Skin epidermis (tissue), 12 donors: ENCODE measurements around the gene TNFSF11.

Experiments
- H3K27ac ChIP-seq, 21 experiments: fragments of 200-600 bp; sonication (generic) in 11 of 21; one replicate each; pipeline ENCODE4 v1.5.0; 2020; ENCODE audit warnings: mild to moderate bottlenecking in 3 of 21, inconsistent platforms in 2 of 21, moderate library complexity in 2 of 21
- H3K4me3 ChIP-seq, 7 experiments: fragments of 200-600 bp; sonication (generic) in 2 of 7; one replicate each; pipeline ENCODE4 v1.5.0; 2020; ENCODE audit warnings: inconsistent platforms in 2 of 7, mild to moderate bottlenecking in 2 of 7, moderate library complexity in 1 of 7

The TNFSF11 gene

DNA sequence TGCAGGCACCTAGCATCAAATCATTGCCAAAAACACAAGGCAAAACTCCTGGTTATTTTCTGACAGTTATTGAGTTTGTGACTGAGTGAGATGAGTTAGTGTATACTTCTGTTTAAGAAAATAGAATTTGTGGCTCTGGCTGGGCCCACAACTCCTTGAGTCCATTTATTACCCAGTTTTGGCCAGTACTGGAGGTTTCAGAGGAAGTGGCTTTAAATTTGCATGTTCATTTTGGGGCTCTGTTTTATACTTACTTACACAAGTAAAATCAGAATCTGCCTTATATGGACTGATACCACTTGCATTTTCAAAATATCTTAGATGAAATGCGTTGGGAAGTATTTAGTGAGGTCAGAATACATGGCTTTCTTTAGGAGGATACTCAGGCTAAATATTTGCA lies 29.0 kb downstream of the TNFSF11 start:
- H3K4me3 ChIP-seq, result no peak overlapping the region
- H3K27ac ChIP-seq, result no peak overlapping the region

DNA sequence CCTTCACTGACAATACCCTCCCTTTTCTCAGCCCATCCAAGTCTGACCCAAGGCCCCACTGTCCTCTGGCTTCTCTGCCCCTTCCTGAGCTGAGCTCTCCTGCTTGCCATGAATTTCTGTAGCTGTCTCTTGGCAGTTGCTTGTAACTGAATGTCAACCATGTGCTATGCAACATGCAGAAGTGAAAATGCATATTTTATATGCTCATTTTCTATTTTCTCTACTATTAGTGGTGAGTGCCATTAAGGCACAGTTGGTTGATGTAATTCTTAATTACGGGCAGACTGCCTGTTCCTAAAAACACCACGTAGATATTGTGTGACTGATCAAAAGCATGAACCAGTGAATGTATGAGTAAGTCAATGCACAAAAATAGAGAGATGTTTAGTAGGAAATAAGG lies 29.6 kb downstream of the TNFSF11 start:
- H3K27ac ChIP-seq, result no peak overlapping the region
- H3K4me3 ChIP-seq, result no peak overlapping the region

DNA sequence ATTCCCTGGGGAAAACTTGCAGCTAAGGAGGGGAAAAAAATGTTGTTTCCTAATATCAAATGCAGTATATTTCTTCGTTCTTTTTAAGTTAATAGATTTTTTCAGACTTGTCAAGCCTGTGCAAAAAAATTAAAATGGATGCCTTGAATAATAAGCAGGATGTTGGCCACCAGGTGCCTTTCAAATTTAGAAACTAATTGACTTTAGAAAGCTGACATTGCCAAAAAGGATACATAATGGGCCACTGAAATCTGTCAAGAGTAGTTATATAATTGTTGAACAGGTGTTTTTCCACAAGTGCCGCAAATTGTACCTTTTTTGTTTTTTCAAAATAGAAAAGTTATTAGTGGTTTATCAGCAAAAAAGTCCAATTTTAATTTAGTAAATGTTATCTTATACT lies 33.6 kb downstream of the TNFSF11 start:
- Histone ChIP-seq H3K27ac (no peak overlapping the region), H3K4me3 (no peak overlapping the region)

DNA sequence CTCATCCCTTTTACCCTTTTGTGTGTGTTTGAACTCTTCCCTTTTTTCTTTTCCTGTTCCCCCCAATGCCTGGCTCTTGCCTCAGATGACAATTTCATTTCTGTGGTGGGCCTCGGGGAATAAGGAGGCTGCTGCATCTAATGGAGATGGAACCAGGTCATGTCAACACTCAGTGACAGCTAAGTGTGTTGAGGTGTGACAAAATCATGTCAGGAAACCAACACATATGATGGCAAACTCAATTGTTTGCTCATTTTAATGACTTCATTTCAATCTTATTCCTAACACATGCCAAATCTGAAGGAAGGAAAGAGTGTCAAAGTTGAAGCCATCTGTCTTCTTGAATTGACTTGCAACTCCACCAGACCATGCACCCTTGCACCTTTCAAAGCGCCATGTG lies 36.7 kb downstream of the TNFSF11 start:
- no peak overlapping the region for H3K27ac ChIP-seq
- H3K4me3 ChIP-seq, result no peak overlapping the region

DNA sequence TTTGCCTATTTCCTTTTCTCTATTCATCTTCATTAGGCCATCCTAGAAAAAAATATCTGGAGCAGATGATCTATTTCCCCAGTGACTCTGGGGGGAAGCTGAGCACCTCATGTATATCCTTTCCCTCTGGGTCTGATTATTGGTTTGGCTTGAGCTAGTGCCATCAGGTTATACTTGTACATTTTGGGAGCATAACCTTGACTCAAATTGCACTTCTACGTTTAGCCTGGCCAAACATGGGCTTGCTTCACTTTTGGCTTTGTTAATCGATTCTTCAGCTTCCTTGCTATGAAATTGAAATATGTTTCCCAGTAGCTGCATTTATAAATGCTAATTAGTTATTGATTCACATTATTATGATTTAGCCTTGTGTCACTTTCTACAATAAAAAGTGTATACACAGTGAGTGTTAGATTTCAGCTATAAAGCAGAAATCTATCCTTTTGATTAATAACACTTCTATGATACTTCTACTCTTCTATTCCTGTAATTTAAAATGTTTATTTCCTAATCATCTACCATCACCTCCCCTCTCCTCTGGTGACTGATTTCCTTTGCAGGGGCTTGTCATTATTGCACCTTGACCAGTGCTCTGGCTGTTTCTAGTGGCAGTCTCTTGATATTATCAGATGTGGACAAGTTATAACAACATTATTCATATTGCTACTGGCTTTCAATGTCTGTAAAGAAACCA lies 37.3 kb downstream of the TNFSF11 start:
- H3K4me3 ChIP-seq, result no peak overlapping the region
- no peak overlapping the region for H3K27ac ChIP-seq

DNA sequence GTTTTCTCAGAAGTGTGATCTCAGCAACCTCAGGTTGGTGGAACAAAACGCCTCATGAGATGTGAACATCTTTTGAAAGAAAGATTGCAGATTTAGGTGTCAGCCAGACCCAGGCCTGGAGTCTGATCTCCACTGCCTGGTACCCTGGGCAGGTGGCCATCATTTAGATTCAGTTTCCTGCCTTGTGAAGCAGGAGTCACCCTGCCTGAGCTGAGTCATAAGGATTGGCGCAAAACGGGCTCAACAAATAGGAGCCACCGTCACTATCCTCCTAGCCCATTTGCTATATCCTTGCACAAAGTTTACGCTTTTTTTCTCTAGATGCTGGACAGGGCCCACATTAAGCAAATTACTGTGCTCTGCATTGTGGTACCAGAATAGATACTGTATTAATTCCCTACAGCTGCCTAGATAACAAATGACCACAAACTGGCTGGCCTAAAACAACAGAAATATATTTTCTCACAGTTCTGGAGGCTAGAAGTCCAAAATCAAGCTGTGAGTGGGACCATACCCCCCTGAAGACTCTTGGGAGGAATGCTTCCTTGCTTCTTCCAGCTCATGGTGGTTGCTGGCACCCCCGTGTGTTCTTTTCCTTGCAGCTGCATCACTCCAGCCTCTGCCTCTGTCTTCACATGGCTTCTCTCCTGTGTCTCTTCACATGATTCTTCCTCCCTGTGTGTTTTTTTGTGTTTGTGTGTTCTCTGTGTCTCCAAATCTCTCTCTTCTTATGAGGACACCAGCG lies 38.2 kb downstream of the TNFSF11 start:
- Histone ChIP-seq H3K27ac (no peak overlapping the region), H3K4me3 (no peak overlapping the region)

DNA sequence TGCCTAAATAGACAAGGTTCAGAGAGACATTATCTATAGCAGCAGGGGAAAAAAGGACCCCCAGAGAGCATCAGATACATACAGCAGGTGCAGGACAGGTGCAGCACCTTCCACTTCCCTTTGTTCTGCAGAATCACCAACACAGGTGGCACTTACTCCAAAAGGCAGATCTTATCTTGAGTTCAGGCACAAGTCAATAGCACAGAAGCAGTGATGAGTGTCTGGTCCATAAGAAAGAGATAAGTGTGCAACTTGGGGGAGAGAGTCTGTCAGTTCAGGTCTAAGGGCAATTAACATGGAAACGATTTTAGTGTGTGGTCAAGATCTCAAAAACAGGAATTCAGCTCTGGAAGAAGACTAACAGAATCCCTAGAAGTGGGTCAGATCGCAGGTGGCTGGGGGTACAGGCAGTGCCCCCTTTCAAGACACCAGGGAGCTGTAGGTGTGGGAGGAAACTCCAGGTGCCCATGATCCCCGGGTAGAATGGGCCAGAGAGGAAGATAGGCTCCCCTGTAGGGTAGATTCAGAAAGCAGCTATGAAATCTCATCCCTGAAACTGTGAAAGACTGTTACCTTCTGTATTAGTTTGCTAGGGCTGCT lies 40.6 kb downstream of the TNFSF11 start:
- Histone ChIP-seq H3K4me3 (no peak overlapping the region), H3K27ac (no peak overlapping the region)

DNA sequence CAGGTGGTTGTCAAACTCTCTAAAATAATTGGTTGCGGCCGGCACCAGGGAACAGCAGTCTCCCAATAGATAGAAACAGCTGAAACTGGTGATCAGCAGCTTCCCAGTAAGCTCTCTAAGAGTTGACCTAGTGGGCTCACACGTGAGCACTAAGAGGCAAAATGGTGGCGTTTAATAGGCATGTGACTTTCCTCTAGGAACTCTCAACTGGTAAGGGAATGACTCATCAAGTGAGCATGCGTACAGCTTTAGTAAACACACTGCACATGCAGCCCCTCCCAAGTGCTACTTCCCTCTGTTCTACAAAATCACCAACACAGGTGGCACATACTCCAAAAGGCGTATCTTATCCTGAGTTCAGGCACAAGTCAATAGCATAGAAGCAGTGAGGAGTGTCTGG lies 41.7 kb downstream of the TNFSF11 start:
- H3K4me3 ChIP-seq, result no peak overlapping the region

DNA sequence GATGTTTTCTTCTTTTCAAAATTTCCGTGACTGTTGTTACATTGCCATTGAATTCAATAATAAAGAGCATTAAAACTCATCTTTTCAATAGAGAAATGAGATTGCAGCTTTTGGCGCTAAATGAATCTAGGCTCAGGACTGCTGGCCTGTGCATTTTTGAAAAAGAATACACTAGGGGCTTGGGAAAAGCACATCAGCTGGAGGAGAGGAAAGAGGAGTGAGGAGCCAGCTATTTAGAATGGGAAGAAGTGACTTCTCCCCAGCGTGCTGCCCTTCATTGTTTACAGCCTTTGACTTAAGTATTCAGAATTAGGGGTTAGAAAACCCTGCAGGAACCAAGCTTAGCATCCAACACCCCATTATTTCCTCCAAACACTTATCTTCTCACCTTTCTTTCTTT lies 43.3 kb downstream of the TNFSF11 start:
- H3K4me3 ChIP-seq, result no peak overlapping the region

More for the DNA sequence above, 41.7 kb downstream of the TNFSF11 start:
- H3K27ac ChIP-seq, result no peak overlapping the region

DNA sequence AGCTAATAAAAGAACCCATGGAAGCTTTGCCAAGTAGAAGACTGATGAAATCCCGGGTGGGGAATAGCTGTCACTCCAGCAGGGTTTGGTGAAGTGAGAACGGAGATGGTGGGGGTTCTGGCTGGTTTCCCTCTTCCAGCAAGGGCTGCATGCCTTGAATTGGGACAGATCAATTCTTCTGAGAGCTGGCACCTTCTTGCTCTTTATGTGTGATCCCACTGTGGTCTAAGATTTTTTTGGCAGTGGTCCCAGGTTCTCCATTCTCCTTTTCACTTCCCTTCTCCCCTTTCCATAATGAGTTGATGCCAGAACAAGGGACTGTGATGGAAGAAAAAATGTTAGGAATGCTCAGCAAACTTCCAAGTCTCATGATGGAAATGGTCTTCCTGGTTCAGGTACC lies 50.0 kb downstream of the TNFSF11 start:
- no peak overlapping the region for H3K27ac ChIP-seq
- H3K4me3 ChIP-seq, result no peak overlapping the region

More for the DNA sequence above, 43.3 kb downstream of the TNFSF11 start:
- H3K27ac ChIP-seq, result no peak overlapping the region

DNA sequence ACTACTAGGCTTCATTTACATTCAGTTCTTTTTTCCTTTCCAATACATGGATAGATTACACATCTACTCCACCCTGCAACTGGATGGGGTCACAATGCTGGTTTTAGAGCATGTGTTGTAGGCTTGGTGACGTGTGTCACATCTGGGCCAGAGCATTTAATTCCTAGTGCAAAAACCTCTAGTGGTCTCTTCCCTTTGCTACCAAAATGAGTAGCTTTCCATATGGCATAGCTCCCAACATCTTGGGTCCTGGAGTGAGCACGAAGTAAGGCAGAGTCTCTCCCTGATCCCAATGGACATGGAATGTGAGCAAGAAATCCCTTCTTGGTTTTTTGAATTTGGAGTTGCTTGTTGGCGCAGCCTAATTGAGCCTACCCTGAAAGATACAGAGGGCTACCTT lies 51.7 kb downstream of the TNFSF11 start:
- H3K27ac ChIP-seq, result no peak overlapping the region
- no peak overlapping the region for H3K4me3 ChIP-seq

DNA sequence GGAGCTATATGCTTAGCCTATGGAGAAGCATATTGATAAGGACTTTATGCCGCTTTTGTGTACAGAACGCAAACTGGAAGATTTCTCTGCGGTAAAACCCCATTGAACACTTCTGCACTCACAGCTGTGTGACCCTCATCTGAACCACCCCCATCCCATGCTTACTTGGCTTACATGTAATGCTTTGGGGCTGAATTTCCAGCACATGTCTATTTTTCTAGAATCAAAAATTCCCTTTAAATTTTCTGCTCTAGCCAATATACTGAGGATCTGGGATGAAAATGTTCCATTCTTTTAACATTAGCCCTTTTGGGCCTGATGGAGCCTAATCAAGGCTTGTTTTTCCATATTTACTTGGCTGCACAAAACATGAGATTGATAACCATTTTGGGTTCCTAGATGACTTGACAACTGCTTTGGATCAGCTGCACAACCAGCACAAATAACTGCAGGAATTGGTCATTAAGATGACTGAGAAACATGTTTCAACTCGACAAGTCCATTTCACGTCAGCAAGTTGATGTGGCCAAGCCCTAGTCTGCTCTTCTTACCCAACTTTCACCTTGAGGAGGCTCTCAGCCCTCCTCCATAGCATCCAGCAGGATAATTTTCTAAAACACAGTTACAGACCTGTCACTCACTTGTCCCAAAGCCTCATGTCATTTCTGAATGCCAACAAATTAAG lies 52.4 kb downstream of the TNFSF11 start:
- no peak overlapping the region for H3K27ac ChIP-seq
- no peak overlapping the region for H3K4me3 ChIP-seq

DNA sequence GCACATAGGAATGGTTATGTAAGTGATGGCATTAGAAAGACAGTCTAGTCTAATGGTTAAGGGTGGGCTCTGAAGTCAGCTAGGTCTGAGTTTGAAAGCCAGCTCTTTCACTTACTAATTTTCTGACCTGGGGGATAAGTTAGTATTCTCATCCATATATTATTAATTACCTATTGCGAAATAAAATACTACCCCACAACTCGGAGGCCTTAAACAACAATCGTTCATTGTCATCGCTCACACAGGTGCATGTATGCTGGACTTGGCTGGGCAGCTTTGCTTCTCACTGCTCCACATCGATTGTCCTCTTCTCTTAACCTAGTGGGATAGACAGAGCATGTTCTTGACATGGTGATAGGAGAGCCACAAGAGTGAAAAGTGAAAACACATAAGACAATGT lies 54.7 kb downstream of the TNFSF11 start:
- H3K4me3 ChIP-seq, result no peak overlapping the region
- no peak overlapping the region for H3K27ac ChIP-seq

DNA sequence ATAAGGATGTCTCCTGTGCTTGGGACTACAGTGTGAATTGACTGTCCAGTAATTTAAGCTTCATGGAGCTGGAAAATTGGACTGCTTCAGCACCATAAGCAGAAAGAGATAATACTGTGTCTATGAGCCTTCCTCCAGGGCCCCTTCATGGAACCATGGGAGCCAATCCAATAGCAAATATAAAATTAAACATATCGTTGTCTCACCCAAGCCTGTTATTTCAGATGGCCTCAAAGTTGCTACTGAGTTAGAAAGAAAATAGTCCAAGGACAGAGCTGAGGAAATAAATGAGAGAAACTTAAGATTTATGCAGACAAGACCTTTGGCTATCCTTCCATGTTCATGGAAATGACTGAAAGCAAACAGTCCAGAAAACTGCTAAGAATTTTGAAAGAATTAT lies 57.2 kb downstream of the TNFSF11 start:
- Histone ChIP-seq H3K27ac (no peak overlapping the region), H3K4me3 (no peak overlapping the region)

DNA sequence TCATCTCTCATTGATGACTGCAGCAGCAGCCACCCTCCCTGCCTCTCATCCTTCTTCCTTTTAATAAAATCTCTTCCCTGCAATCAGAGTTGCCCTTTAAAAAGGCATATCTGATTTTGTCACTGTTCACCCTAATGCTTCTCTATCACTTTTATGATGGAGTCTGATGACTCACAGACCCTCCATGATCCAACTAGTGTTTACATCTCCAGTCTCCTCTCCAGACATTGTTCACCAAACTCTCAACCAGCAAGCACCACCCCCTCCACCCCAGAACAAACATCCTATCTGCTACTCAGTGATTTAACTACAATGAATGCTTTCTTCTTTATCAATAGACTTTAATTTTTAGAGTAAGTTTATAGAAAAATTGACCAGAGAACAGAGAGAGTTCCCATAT lies 59.5 kb downstream of the TNFSF11 start:
- H3K4me3 ChIP-seq, result no peak overlapping the region
- H3K27ac ChIP-seq, result no peak overlapping the region

DNA sequence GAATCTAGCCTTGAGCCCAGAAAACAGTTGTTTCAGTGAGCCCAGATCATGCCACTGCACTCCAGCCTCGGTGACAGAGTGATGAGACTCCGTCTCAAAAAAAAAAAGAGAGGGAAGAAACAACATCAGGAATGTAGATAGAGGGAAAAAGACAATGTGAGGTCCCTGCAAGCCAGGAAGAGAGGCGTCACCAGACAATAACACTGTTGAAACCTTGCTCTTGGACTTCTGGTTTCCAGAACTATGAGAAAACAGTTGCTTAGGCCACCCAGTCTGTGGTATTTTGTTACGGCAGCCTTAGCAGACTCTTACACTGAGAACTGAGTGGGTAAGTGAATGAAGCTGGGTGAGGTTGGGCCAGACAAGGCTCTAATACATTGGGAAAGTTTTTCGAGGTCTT lies 64.1 kb downstream of the TNFSF11 start:
- H3K4me3 ChIP-seq, result no peak overlapping the region
- no peak overlapping the region for H3K27ac ChIP-seq

DNA sequence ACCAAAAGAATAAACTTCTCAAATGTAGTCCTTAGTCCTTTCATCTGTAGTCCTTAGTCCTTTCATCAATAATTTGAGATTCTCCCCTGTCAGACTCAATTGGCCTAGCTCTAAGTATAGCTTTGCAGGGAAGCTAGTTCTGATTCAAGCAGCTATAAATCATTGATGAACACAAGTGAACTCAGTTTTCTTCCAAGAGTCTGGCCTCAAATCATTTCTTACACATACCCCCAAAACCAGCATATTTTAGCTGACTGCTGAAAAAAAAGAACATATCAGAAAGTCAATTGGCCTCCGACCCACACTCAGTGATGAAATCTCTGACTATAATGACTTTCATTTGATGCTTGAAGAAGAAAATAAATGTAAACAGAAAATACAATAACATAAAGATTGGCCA lies 64.9 kb downstream of the TNFSF11 start:
- Histone ChIP-seq H3K27ac (no peak overlapping the region), H3K4me3 (no peak overlapping the region)

DNA sequence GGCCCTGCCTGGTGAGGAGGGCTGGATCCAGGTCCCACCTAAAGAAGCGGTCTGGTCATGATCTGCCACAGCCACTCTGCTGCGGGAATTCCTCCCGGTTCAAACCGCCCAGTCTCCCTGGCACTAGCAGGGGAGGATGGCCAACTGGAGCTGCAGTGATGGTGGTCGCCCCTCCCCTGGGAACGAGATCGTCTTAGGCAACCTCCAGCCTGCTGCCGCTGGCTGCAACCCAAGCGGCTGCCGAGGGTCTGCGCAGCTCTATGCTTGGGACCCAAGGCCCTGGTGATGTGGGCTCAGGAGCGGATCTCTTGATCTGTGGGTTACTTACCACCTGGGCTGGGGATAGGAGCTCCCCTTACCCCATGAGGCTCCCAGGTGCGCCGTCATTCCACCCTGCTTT lies 69.1 kb downstream of the TNFSF11 start:
- no peak overlapping the region for H3K4me3 ChIP-seq
- H3K27ac ChIP-seq, result no peak overlapping the region

DNA sequence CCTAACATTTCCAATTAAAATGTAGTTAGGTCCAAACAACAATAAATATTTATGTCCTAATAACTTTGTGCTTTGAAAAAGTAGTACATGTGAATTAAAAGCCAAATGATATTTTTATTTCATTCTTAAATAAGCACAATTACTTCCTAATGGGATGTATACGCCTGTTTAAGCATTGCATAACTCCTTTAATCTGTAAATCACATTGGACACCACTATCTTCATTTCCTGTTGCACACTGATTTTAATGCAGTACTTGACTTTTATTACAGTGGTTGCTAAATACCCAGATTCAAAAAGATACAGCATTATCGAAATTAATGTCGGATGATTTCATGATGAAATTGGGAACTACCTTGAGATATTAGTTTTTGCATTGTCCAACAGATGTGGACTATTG lies 70.9 kb downstream of the TNFSF11 start:
- H3K27ac ChIP-seq, result no peak overlapping the region
- H3K4me3 ChIP-seq, result no peak overlapping the region

DNA sequence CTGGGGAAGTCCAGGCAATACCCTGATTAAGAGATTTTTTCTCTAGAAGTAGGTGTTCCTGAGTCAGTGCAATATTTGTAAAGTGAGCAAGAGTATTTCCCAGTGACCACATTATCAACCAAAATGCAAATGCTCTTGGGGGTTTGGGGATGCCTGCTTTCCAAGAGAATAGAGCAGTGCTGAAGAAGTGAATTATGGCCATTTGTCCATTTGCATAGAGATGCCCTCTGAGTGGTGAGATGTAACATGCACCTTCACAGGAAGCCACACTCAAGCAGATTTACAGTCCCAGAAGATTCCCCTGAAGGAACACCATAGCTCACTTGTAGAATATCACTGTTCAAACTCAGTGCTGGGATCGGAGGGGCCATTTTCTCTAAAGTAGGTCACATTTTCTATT lies 71.8 kb downstream of the TNFSF11 start:
- H3K4me3 ChIP-seq, result no peak overlapping the region

DNA sequence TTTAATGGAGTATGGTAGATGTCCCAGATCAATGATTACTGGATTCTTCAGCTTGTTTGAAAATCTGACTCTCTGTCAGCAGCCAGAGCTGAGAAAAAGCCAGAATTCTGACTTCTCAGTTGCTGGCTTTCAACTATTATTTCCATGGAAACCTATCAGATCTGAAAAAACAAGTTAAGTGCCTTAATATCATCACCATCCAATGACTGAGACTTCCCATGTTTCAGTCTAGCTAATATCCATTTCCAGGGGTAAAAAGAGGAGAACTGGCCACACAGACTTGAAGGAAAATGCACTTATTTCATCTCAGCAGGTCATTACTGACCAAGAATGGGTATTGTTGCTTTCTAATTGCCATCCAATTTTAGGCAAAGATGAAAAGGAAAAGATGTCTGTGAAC lies 75.2 kb downstream of the TNFSF11 start:
- Histone ChIP-seq H3K4me3 (no peak overlapping the region), H3K27ac (no peak overlapping the region)

More for the DNA sequence above, 71.8 kb downstream of the TNFSF11 start:
- H3K27ac ChIP-seq, result no peak overlapping the region
